Vagina (tissue), 2 donors: ENCODE results near the gene KCNH2. TPM values are rescaled to one million over a fixed set of nuclear protein-coding genes. Genes with fewer than 3 reads are reported as not detected.

Experiments used
- DNase-seq, 2 donors: peaks; one replicate each; pipeline ENCODE4 v3.0.0-alpha.2; 2017; ENCODE audit errors: extremely low spot score in 2 of 2
- H3K27ac ChIP-seq: fragments of 200-600 bp; sonication (generic); one replicate; pipeline ENCODE4 v1.5.1; 2019
- H3K27me3 ChIP-seq: fragments of 200-600 bp; sonication (generic); one replicate; pipeline ENCODE4 v1.5.1; 2019
- H3K36me3 ChIP-seq, 2 donors: fragments of 200-600 bp; sonication (generic); one replicate each; pipeline ENCODE4 v1.5.1; 2017 to 2019
- H3K4me1 ChIP-seq: fragments of 200-600 bp; sonication (generic); one replicate; pipeline ENCODE4 v1.5.1; 2019
- H3K4me3 ChIP-seq, 2 donors: fragments of 200-600 bp; sonication (generic); 1 replicate in 1 of 2; 2 replicates in 1 of 2; pipeline ENCODE4 v1.5.1; 2016 to 2019
- H3K9me3 ChIP-seq: fragments of 200-600 bp; sonication (generic); one replicate; pipeline ENCODE4 v1.5.1; 2019
- CTCF ChIP-seq, 3 experiments: fragments of 450-650 bp in 2 of 3; fragments of 200-600 bp in 1 of 3; sonication (generic) in 1 of 3; IDR thresholded peaks; one replicate each; pipeline ENCODE4 v1.5.1; 2017 to 2019; ENCODE audit warnings: antibody characterized with exemption in 3 of 3, mild to moderate bottlenecking in 2 of 3, moderate library complexity in 2 of 3
- POLR2A ChIP-seq, 2 donors: fragments of 450-650 bp; IDR thresholded peaks; one replicate each; pipeline ENCODE4 v1.6.1; 2017; ENCODE audit warnings: antibody characterized with exemption in 2 of 2, mild to moderate bottlenecking in 2 of 2, moderate library complexity in 2 of 2
- POLR2AphosphoS5 ChIP-seq, 2 donors: sonication (generic); formaldehyde crosslinking; IDR thresholded peaks; one replicate each; pipeline ENCODE4 v1.9.0; 2017; ENCODE audit warnings: antibody characterized with exemption in 2 of 2, mild to moderate bottlenecking in 2 of 2, low read depth in 1 of 2; ENCODE audit not compliant: insufficient read depth in 1 of 2
- intact Hi-C: fragments of 100-400 bp; cut with DNase I; formaldehyde crosslinking; loops from one replicate; pipeline ENCODE4 v1.15.1; 2023
- total RNA-seq: library from RNA; depleted of rRNA; stranded (reverse); fragments of >200 nt; gene quantifications from one replicate; pipeline ENCODE4 v1.2.3, GENCODE V29; 2016

Gene KCNH2
- total RNA-seq, 1 donor from 2014 or later = 6.4 TPM

GRCh38 chr7:150968734-150969372, 9.3 kb downstream of the KCNH2 start:
- intact Hi-C loops = no loop called here
- no peak overlapping the region for H3K27ac ChIP-seq
- no peaks in the 10 kb centered on the region for H3K9me3 ChIP-seq
- H3K4me3 ChIP-seq = no peak overlapping the region
- no peaks in the 10 kb centered on the region for H3K36me3 ChIP-seq
- TF ChIP-seq POLR2A (IDR thresholded peaks at IDR 0.05) (no peak), CTCF (IDR thresholded peaks at IDR 0.05) (no peak), POLR2AphosphoS5 (IDR thresholded peaks at IDR 0.05; ENCODE audit: insufficient read depth in 1 of 2, low read depth in 1 of 2) (no peak)
- H3K4me1 ChIP-seq = no peaks in the 10 kb centered on the region
- no peaks in the 10 kb centered on the region for H3K27me3 ChIP-seq
- no peak for DNase-seq

- Histone ChIP-seq H3K4me3 (no peak overlapping the region), H3K4me1 (no peaks in the 10 kb centered on the region), H3K9me3 (no peaks in the 10 kb centered on the region), H3K36me3 (no peaks in the 10 kb centered on the region), H3K27me3 (no peaks in the 10 kb centered on the region), H3K27ac (no peak overlapping the region)
- TF ChIP-seq POLR2AphosphoS5 (IDR thresholded peaks at IDR 0.05; ENCODE audit: insufficient read depth in 1 of 2, low read depth in 1 of 2) (no peak), POLR2A (IDR thresholded peaks at IDR 0.05) (no peak), CTCF (IDR thresholded peaks at IDR 0.05) (no peak)
- DNase-seq = no peak
- intact Hi-C loops = no loop called here
Measured at GRCh38 chr7:150968056-150968733, 9.9 kb downstream of the KCNH2 start.

GRCh38 chr7:150967349-150967748, 10.8 kb downstream of the KCNH2 start:
- no peaks in the 10 kb centered on the region for H3K36me3 ChIP-seq
- TF ChIP-seq POLR2AphosphoS5 (IDR thresholded peaks at IDR 0.05; ENCODE audit: insufficient read depth in 1 of 2, low read depth in 1 of 2) (no peak), POLR2A (IDR thresholded peaks at IDR 0.05) (no peak), CTCF (IDR thresholded peaks at IDR 0.05) (no peak)
- DNase-seq = no peak
- H3K27ac ChIP-seq = no peak overlapping the region
- H3K9me3 ChIP-seq = no peaks in the 10 kb centered on the region
- H3K4me3 ChIP-seq = no peak overlapping the region
- no peaks in the 10 kb centered on the region for H3K4me1 ChIP-seq
- no peaks in the 10 kb centered on the region for H3K27me3 ChIP-seq
- intact Hi-C loops = no loop called here

- Histone ChIP-seq H3K36me3 (no peaks in the 10 kb centered on the region), H3K9me3 (no peaks in the 10 kb centered on the region), H3K4me1 (no peaks in the 10 kb centered on the region), H3K27me3 (no peaks in the 10 kb centered on the region), H3K4me3 (no peak overlapping the region), H3K27ac (no peak overlapping the region)
- no peak for DNase-seq
- intact Hi-C loops = no loop called here
- TF ChIP-seq POLR2AphosphoS5 (IDR thresholded peaks at IDR 0.05; ENCODE audit: insufficient read depth in 1 of 2, low read depth in 1 of 2) = no peak
- no peak for TF ChIP-seq POLR2A (IDR thresholded peaks at IDR 0.05)
- no peak for TF ChIP-seq CTCF (IDR thresholded peaks at IDR 0.05)
Measured at GRCh38 chr7:150966002-150966401, 12.1 kb downstream of the KCNH2 start.

GRCh38 chr7:150965273-150965830, 12.8 kb downstream of the KCNH2 start:
- H3K27me3 ChIP-seq = no peaks in the 10 kb centered on the region
- no peak for DNase-seq
- intact Hi-C loops = no loop called here
- H3K36me3 ChIP-seq = no peaks in the 10 kb centered on the region
- no peak overlapping the region for H3K4me3 ChIP-seq
- no peaks in the 10 kb centered on the region for H3K4me1 ChIP-seq
- TF ChIP-seq POLR2AphosphoS5 (IDR thresholded peaks at IDR 0.05; ENCODE audit: insufficient read depth in 1 of 2, low read depth in 1 of 2) (no peak), POLR2A (IDR thresholded peaks at IDR 0.05) (no peak), CTCF (IDR thresholded peaks at IDR 0.05) (no peak)
- H3K27ac ChIP-seq = no peak overlapping the region
- H3K9me3 ChIP-seq = no peaks in the 10 kb centered on the region
